Activated T-helper 1 cell treated with anti-CD3 and anti-CD28 coated beads, Interleukin-12 subunit alpha, Interleukin-12 subunit beta, Interleukin-2, Interleukin-4 antibody, amounts not matched to agents 30 ng/mL and 10 ng/mL and 1 ng/mL, durations not matched to agents 14 hours and 24 hours and 36 hours (primary cell): Measurements from ENCODE around the gene TMEM164. TPM values are rescaled to one million over a fixed set of nuclear protein-coding genes. Genes with fewer than 3 reads are reported as not detected.

Experiments
- DNase-seq: peaks from one replicate; pipeline ENCODE4 v3.0.0; 2021; ENCODE audit warnings: low spot score
- H3K27ac Mint-ChIP-seq: one replicate; pipeline ENCODE4 v1.8.0; 2021; ENCODE audit warnings: mild to moderate bottlenecking, mixed read lengths
- H3K27me3 Mint-ChIP-seq: one replicate; pipeline ENCODE4 v1.8.0; 2022; ENCODE audit warnings: mild to moderate bottlenecking, moderate library complexity, mixed read lengths; ENCODE audit not compliant: insufficient read depth
- H3K36me3 Mint-ChIP-seq: one replicate; pipeline ENCODE4 v1.8.0; 2021; ENCODE audit warnings: low read depth, mixed read lengths
- H3K4me1 Mint-ChIP-seq: one replicate; pipeline ENCODE4 v1.8.0; 2021; ENCODE audit warnings: low read depth, mixed read lengths
- H3K4me3 Mint-ChIP-seq: one replicate; pipeline ENCODE4 v1.8.0; 2021; ENCODE audit warnings: mild to moderate bottlenecking, moderate library complexity, mixed read lengths
- H3K9me3 Mint-ChIP-seq: one replicate; pipeline ENCODE4 v1.8.0; 2021; ENCODE audit warnings: mixed read lengths
- intact Hi-C: fragments of 100-400 bp; cut with micrococcal nuclease; formaldehyde crosslinking; loops from one replicate; pipeline ENCODE4 v1.15.1; 2024
- total RNA-seq: library from RNA; stranded (reverse); gene quantifications from 2 replicates; pipeline ENCODE4 v1.2.3, GENCODE V29; 2022

The TMEM164 gene
- total RNA-seq, 1 donor from 2014 or later: 19.1 TPM

- Mint-ChIP-seq H3K9me3 (no peaks in the 10 kb centered on the region), H3K27me3 (no peaks in the 10 kb centered on the region)
Observed at GRCh38 chrX:109990582-109991276, 12.2 kb upstream of the TMEM164 start.

GRCh38 chrX:109992203-109992602 is 10.7 kb upstream of the TMEM164 start:
- no peak overlapping the region for H3K4me3 Mint-ChIP-seq
- intact Hi-C loops: no loop called here
- H3K4me1 Mint-ChIP-seq: peaks cover 35% of the 10 kb centered on the region
- H3K9me3 Mint-ChIP-seq: no peaks in the 10 kb centered on the region
- no peaks in the 10 kb centered on the region for H3K27me3 Mint-ChIP-seq
- no peak overlapping the region for H3K27ac Mint-ChIP-seq
- no peak for DNase-seq
- no peaks in the 10 kb centered on the region for H3K36me3 Mint-ChIP-seq

More at GRCh38 chrX:109990582-109991276, 12.2 kb upstream of the TMEM164 start:
- H3K27ac Mint-ChIP-seq: no peak overlapping the region
- no peak overlapping the region for H3K4me3 Mint-ChIP-seq
- intact Hi-C loops: no loop called here
- DNase-seq: no peak
- no peaks in the 10 kb centered on the region for H3K36me3 Mint-ChIP-seq
- H3K4me1 Mint-ChIP-seq: peaks cover 35% of the 10 kb centered on the region

- no peak for DNase-seq
- no peaks in the 10 kb centered on the region for H3K27me3 Mint-ChIP-seq
- no peak overlapping the region for H3K4me3 Mint-ChIP-seq
- H3K9me3 Mint-ChIP-seq: no peaks in the 10 kb centered on the region
- intact Hi-C loops: no loop called here
- H3K36me3 Mint-ChIP-seq: no peaks in the 10 kb centered on the region
- no peak overlapping the region for H3K27ac Mint-ChIP-seq
- H3K4me1 Mint-ChIP-seq: peaks cover 24% of the 10 kb centered on the region
Observed at GRCh38 chrX:109995155-109995554, 7.8 kb upstream of the TMEM164 start.

- Mint-ChIP-seq H3K36me3 (no peaks in the 10 kb centered on the region), H3K9me3 (no peaks in the 10 kb centered on the region), H3K27ac (no peak overlapping the region), H3K4me3 (no peak overlapping the region), H3K4me1 (peaks cover 6% of the 10 kb centered on the region), H3K27me3 (no peaks in the 10 kb centered on the region)
- intact Hi-C loops: no loop called here
- DNase-seq: no peak
Observed at GRCh38 chrX:109997786-109998452, 5.0 kb upstream of the TMEM164 start.

GRCh38 chrX:110000000-110000399 is 2.9 kb upstream of the TMEM164 start:
- Mint-ChIP-seq H3K27ac (no peak overlapping the region), H3K9me3 (no peaks in the 10 kb centered on the region), H3K27me3 (no peaks in the 10 kb centered on the region), H3K4me1 (peaks cover 8% of the 10 kb centered on the region), H3K36me3 (no peaks in the 10 kb centered on the region), H3K4me3 (no peak overlapping the region)
- intact Hi-C loops: loop anchor here (5.0 kb wide), 2 partner anchors 317 to 1682 kb away; partner anchors contain the start of genes ALG13 and AMMECR1
- DNase-seq: no peak

- Mint-ChIP-seq H3K36me3 (peaks cover 2% of the 10 kb centered on the region), H3K27ac (no peak overlapping the region), H3K4me1 (peaks cover 14% of the 10 kb centered on the region), H3K4me3 (no peak overlapping the region), H3K27me3 (no peaks in the 10 kb centered on the region), H3K9me3 (no peaks in the 10 kb centered on the region)
- intact Hi-C loops: loop anchor here (5.0 kb wide), 2 partner anchors 316 to 1681 kb away; partner anchors contain the start of genes ALG13 and AMMECR1
- DNase-seq: no peak
Observed at GRCh38 chrX:110000847-110001713, 1.8 kb upstream of the TMEM164 start.

- H3K9me3 Mint-ChIP-seq: no peaks in the 10 kb centered on the region
- H3K4me1 Mint-ChIP-seq: peaks cover 19% of the 10 kb centered on the region
- no peaks in the 10 kb centered on the region for H3K27me3 Mint-ChIP-seq
- peak overlapping the region; percentile 88 for H3K4me3 Mint-ChIP-seq
- no peak for DNase-seq
- peaks cover 2% of the 10 kb centered on the region for H3K36me3 Mint-ChIP-seq
- intact Hi-C loops: loop anchor here (2.0 to 5.0 kb wide), 5 partner anchors 131 to 1680 kb away; partner anchors contain the start of genes ACSL4, ALG13, AMMECR1 and NXT2
- H3K27ac Mint-ChIP-seq: peak overlapping the region; percentile 92
Observed at GRCh38 chrX:110001740-110002299, 1.1 kb upstream of the TMEM164 start.

- peaks cover 31% of the 10 kb centered on the region for H3K4me1 Mint-ChIP-seq
- DNase-seq: no peak
- H3K27me3 Mint-ChIP-seq: no peaks in the 10 kb centered on the region
- no peaks in the 10 kb centered on the region for H3K9me3 Mint-ChIP-seq
- H3K27ac Mint-ChIP-seq: peak overlapping the region; percentile 86
- intact Hi-C loops: loop anchor here (2.0 to 5.0 kb wide), 5 partner anchors 129 to 1679 kb away; partner anchors contain the start of genes ACSL4, ALG13, AMMECR1 and NXT2
- peak overlapping the region; percentile 92 for H3K4me3 Mint-ChIP-seq
- H3K36me3 Mint-ChIP-seq: peaks cover 2% of the 10 kb centered on the region
Observed at GRCh38 chrX:110003167-110004156, 548 bp downstream of the TMEM164 start.

- intact Hi-C loops: loop anchor here (5.0 kb wide), 2 partner anchors 313 to 1678 kb away; partner anchors contain the start of genes ALG13 and AMMECR1
- peak overlapping the region; percentile 92 for H3K4me3 Mint-ChIP-seq
- no peaks in the 10 kb centered on the region for H3K27me3 Mint-ChIP-seq
- no peak for DNase-seq
- no peak overlapping the region for H3K27ac Mint-ChIP-seq
- peaks cover 31% of the 10 kb centered on the region for H3K4me1 Mint-ChIP-seq
- no peaks in the 10 kb centered on the region for H3K9me3 Mint-ChIP-seq
- peaks cover 4% of the 10 kb centered on the region for H3K36me3 Mint-ChIP-seq
Observed at GRCh38 chrX:110004215-110004614, 1.3 kb downstream of the TMEM164 start.

GRCh38 chrX:110004731-110005369 is 1.9 kb downstream of the TMEM164 start:
- Mint-ChIP-seq H3K9me3 (no peaks in the 10 kb centered on the region), H3K36me3 (peaks cover 4% of the 10 kb centered on the region), H3K4me3 (peak overlapping the region; percentile 92), H3K27me3 (no peaks in the 10 kb centered on the region), H3K4me1 (peaks cover 31% of the 10 kb centered on the region), H3K27ac (no peak overlapping the region)
- intact Hi-C loops: loop anchor here (5.0 kb wide), 2 partner anchors 312 to 1677 kb away; partner anchors contain the start of genes ALG13 and AMMECR1
- no peak for DNase-seq

GRCh38 chrX:110006161-110006560 is 3.2 kb downstream of the TMEM164 start:
- H3K27ac Mint-ChIP-seq: no peak overlapping the region
- H3K36me3 Mint-ChIP-seq: peaks cover 12% of the 10 kb centered on the region
- intact Hi-C loops: no loop called here
- no peak for DNase-seq
- peaks cover 31% of the 10 kb centered on the region for H3K4me1 Mint-ChIP-seq
- no peaks in the 10 kb centered on the region for H3K9me3 Mint-ChIP-seq
- no peaks in the 10 kb centered on the region for H3K27me3 Mint-ChIP-seq
- H3K4me3 Mint-ChIP-seq: no peak overlapping the region
